ENCODE measurements around the gene HEATR9.

- TF ChIP-seq EZH2 (IDR thresholded peaks at IDR 0.05; ENCODE audit: borderline replicate concordance, low read depth, low read length, severe bottlenecking) (no peak), CTCF (IDR thresholded peaks at IDR 0.05; ENCODE audit: borderline replicate concordance, extremely low read depth, low read length, poor library complexity, severe bottlenecking) (no peak)
These were observed 1.1 kb downstream of the HEATR9 start for GRCh38 chr17:35867574-35867973.

Measured in DND-41 (cell line).